Endothelial cell (in vitro differentiated cells): Measurements from ENCODE around the gene CNOT3. TPM values are rescaled to one million over a fixed set of nuclear protein-coding genes. Genes with fewer than 3 reads are reported as not detected.

Source experiments
- DNase-seq: peaks from one replicate; pipeline ENCODE4 v3.0.0; 2021; ENCODE audit warnings: low spot score
- H3K27ac Mint-ChIP-seq: one replicate; pipeline ENCODE4 v1.8.0; 2021; ENCODE audit warnings: mixed read lengths, inconsistent platforms; ENCODE audit not compliant: unreplicated experiment
- H3K27me3 Mint-ChIP-seq: one replicate; pipeline ENCODE4 v1.8.0; 2021; ENCODE audit warnings: mild to moderate bottlenecking, moderate library complexity, mixed read lengths, inconsistent platforms; ENCODE audit not compliant: unreplicated experiment
- H3K36me3 Mint-ChIP-seq: one replicate; pipeline ENCODE4 v1.8.0; 2021; ENCODE audit warnings: mild to moderate bottlenecking, low read depth, mixed read lengths, inconsistent platforms; ENCODE audit not compliant: unreplicated experiment
- H3K4me1 Mint-ChIP-seq: one replicate; pipeline ENCODE4 v1.8.0; 2021; ENCODE audit warnings: mild to moderate bottlenecking, mixed read lengths, inconsistent platforms; ENCODE audit not compliant: unreplicated experiment
- H3K4me3 Mint-ChIP-seq: one replicate; pipeline ENCODE4 v1.8.0; 2021; ENCODE audit warnings: mild to moderate bottlenecking, mixed read lengths, inconsistent platforms; ENCODE audit not compliant: unreplicated experiment
- H3K9me3 Mint-ChIP-seq: one replicate; pipeline ENCODE4 v1.8.0; 2021; ENCODE audit warnings: mixed read lengths, inconsistent platforms; ENCODE audit not compliant: unreplicated experiment
- total RNA-seq: library from RNA; stranded (reverse); fragmentation: NEBNext Ultra II Directional; extraction: Animal tissue kit (Norgen Biotek cat#: 25700); gene quantifications from one replicate; pipeline ENCODE4 v1.2.1, GENCODE V29; 2021; ENCODE audit not compliant: unreplicated experiment
- TF ChIP-seq, protein P1 (sequence below): fragments of 200-600 bp; sonication (generic); IDR thresholded peaks from one replicate; pipeline ENCODE4 v1.5.0; 2021; ENCODE audit warnings: antibody characterized with exemption; ENCODE audit not compliant: unreplicated experiment

Gene CNOT3
- total RNA-seq, 1 donor from 2014 or later: 62.2 TPM

DNA sequence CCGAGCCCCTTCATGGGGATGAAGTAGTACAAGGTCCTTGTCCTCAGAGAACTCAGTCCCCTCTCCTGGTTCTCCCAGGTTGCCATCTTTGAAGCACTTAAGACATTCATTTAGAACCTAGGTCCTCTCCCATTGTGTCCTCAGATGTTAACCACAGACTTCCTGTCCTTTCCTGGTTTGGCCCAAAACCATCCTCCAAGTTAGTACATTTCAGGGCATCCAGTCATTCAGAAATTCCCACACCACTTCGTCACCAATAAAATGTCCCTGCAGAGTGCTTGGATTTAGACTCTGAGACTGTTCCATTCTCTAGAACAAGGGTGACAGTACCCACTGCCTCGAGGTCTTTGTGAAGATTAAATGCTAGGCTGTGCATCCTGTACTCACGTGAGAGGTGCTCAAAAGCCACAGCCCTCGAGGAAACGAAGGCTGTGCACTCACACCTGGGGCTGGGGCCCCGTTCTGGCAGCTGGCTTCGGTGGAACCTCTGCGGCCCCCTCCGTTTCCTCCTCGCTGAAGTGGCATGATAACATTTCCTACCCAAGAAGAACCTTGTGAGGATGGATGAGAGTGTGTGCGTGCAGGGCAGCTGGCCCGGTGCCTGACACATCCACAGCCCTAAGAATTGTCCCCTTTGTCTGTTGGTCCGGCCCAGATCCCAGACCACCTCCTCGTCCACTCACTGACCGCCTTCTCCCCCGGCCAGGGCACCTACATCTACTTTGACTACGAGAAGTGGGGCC lies 17.2 kb downstream of the CNOT3 start:
- peak overlapping the region; percentile 62 for H3K4me3 Mint-ChIP-seq
- H3K36me3 Mint-ChIP-seq: peaks cover 30% of the 10 kb centered on the region
- no peak overlapping the region for H3K27ac Mint-ChIP-seq
- peaks cover 20% of the 10 kb centered on the region for H3K27me3 Mint-ChIP-seq
- H3K4me1 Mint-ChIP-seq: peaks cover 15% of the 10 kb centered on the region
- DNase-seq: no peak
- TF ChIP-seq, protein P1, sequence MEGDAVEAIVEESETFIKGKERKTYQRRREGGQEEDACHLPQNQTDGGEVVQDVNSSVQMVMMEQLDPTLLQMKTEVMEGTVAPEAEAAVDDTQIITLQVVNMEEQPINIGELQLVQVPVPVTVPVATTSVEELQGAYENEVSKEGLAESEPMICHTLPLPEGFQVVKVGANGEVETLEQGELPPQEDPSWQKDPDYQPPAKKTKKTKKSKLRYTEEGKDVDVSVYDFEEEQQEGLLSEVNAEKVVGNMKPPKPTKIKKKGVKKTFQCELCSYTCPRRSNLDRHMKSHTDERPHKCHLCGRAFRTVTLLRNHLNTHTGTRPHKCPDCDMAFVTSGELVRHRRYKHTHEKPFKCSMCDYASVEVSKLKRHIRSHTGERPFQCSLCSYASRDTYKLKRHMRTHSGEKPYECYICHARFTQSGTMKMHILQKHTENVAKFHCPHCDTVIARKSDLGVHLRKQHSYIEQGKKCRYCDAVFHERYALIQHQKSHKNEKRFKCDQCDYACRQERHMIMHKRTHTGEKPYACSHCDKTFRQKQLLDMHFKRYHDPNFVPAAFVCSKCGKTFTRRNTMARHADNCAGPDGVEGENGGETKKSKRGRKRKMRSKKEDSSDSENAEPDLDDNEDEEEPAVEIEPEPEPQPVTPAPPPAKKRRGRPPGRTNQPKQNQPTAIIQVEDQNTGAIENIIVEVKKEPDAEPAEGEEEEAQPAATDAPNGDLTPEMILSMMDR: no peak
- H3K9me3 Mint-ChIP-seq: no peaks in the 10 kb centered on the region

DNA sequence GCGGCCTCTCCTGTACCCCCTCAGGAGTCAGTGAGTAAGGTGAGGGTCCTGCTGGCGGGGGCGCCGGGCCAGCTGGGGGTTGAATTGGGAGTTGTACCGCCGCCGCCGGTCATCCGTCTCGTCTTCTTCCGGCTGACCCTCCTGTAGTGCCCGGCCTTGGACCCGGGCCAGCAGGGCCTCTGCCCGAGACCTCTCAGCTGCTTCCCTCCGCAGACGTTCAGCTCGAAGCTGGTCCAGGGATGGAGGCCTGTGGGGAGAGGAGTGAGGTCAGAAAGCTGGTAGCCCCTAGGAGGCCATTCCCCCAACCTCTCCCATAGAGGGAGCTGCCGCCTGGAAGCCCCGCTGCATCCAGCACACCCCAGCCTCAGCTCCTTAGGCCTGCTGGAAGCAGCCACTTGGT lies 18.1 kb downstream of the CNOT3 start:
- H3K27ac Mint-ChIP-seq: no peak overlapping the region
- peaks cover 21% of the 10 kb centered on the region for H3K4me1 Mint-ChIP-seq
- peaks cover 29% of the 10 kb centered on the region for H3K36me3 Mint-ChIP-seq
- DNase-seq: no peak
- H3K9me3 Mint-ChIP-seq: no peaks in the 10 kb centered on the region
- no peak overlapping the region for H3K4me3 Mint-ChIP-seq
- peaks cover 22% of the 10 kb centered on the region for H3K27me3 Mint-ChIP-seq
- TF ChIP-seq, protein P1: no peak

DNA sequence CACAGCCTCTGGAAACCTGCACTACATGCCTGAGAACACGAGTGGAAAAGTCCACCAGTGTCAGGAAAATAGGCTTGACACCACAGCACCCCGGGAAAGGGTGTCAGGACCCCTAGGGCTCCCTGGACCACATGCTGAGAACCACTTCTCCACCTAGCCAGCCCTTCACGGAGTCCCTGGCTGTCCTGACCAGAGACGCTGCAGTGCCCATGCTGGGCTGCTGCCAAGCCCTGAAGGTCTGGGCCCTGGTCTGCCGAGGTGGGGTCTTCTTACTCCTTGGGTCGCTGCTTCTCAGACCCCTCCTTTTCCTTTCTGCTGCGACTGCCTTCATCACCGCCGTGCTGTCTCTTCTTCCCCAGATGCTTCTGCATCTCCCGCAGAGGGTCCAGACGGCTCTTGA lies 18.9 kb downstream of the CNOT3 start:
- Mint-ChIP-seq H3K27ac (no peak overlapping the region), H3K4me1 (peaks cover 21% of the 10 kb centered on the region), H3K4me3 (no peak overlapping the region), H3K36me3 (peaks cover 22% of the 10 kb centered on the region), H3K9me3 (no peaks in the 10 kb centered on the region), H3K27me3 (peaks cover 20% of the 10 kb centered on the region)
- TF ChIP-seq, protein P1: no peak
- no peak for DNase-seq

DNA sequence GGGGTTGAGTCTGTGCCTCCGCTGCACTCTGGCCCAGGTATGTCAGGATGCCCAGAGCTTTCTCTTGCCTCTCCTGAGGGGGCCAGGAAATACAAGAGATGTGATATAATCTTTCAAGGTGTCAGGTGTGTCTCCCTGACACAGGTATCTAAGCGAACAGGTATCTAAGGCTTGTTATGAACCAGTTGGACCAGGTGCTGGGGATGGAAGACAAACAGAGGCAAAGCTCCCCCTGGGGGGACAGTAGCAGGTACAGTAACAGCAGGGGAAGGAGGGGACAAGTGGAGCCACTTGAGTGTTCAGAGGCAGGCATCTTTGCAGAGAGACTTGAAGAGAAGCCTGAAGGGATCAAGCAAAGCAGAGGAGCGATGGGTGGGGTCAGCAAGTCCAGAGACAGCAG lies 19.4 kb downstream of the CNOT3 start:
- Mint-ChIP-seq H3K27ac (no peak overlapping the region), H3K36me3 (peaks cover 21% of the 10 kb centered on the region), H3K4me1 (peaks cover 21% of the 10 kb centered on the region), H3K4me3 (peak overlapping the region; percentile 31), H3K27me3 (peaks cover 21% of the 10 kb centered on the region), H3K9me3 (no peaks in the 10 kb centered on the region)
- TF ChIP-seq, protein P1: no peak
- DNase-seq: no peak

DNA sequence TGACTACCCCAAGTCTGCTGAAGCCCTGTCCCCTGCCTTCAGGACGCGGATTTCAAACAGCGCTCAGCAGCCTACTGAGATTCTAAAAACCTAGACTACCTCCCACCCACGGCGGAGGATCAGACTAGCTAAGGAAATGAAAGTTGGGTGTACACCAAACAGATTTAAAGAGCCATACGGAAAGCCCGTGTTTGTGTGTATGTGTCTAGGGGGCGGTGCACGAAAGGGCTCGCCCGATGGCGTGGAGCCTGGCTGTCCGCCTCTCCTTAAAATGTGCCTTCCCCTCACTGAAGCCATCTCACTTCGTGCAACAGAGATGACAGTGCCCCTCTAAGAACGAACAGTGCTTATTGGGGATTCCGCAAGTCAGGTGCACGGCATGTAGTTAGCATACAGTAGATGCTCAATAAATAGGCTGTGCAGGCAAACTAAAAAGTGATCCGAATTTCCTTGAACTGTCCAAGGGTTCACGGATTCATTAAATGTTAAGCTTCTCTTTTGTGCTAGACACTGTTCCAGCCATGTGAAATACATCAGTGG lies 21.3 kb downstream of the CNOT3 start:
- no peaks in the 10 kb centered on the region for H3K9me3 Mint-ChIP-seq
- peaks cover 28% of the 10 kb centered on the region for H3K27me3 Mint-ChIP-seq
- peaks cover 20% of the 10 kb centered on the region for H3K4me1 Mint-ChIP-seq
- H3K4me3 Mint-ChIP-seq: peak overlapping the region; percentile 99
- H3K36me3 Mint-ChIP-seq: peaks cover 20% of the 10 kb centered on the region
- TF ChIP-seq, protein P1: no peak
- H3K27ac Mint-ChIP-seq: peak overlapping the region; percentile 95
- DNase-seq: no peak
